ENCODE measurements around the gene SMIM24. TPM values are rescaled to one million over a fixed set of nuclear protein-coding genes. Genes with fewer than 3 reads are reported as not detected.
"Not testable (repeated sequence)": the region's sequence is repeated elsewhere in the genome, so short reads cannot be mapped to it uniquely, and the experiment has no call there.

Gene SMIM24
- total RNA-seq, 1 donor from 2014 or later = not detected

DNA sequence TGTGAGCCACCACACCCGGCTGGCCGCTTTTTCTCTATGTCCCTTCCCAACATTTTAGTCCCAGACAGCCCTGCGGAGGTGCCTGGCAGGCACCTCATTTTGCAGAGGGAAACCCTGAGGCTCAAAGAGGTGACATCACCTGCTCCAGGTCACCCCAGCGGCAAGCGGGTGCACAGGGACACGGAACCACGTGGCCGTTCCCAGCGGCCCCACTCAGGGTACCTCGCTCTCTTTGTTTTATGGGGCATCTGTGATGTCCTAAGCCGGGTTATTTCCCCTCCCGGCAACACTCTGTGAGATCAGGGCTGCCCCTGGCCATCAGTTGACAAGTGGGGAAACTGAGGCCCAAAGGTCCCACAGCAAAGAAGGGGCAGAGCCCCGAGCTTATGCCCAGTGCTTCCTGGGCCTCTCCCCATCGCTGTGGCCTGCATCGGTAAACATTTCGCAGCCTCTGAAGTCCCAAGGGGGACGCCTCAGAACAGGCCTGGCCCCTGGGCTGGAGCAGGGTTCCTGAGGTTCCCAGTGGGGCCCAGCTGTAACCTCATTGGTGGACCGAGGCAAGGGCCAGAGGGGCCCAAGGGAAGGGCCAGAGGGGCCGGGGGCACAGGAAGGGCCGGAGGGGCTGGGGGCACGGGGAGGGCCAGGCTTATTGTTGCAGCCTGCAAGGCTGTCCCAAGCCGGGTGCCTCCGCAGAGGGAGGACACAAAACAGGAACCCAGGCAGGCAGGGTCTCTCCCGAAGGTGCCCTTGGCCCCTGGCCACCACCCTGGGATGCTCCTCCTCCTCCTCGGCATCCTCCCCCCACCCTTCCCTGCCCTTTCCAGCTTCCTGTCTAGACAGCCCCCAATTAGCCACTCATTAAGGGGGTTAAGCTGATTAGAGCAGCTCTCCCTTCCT, 39.0 kb downstream of the SMIM24 start:
- DNase-seq (ENCODE audit: extremely low read depth, low read depth, low spot score) = no peak

DNA sequence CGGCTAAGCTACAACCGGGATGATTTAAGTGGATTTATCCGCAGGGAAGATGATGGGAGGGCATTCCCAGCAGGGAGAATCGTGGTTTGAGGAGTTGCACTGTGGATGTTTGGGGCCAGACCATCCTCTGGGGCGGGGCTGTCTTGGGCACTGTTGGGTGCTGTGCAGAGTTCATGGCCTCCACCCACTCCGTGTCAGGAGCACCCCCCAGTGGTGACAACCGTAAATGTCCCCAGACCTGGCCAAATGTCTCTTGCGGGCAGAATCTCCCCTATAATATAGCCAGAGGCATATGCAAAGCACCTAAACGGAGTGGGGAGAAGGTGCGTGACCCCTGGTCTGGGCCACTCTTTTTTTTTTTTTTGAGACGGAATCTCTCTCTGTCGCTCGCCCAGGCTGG, 40.2 kb downstream of the SMIM24 start:
- no peak for DNase-seq (ENCODE audit: extremely low read depth, low read depth, low spot score)

DNA sequence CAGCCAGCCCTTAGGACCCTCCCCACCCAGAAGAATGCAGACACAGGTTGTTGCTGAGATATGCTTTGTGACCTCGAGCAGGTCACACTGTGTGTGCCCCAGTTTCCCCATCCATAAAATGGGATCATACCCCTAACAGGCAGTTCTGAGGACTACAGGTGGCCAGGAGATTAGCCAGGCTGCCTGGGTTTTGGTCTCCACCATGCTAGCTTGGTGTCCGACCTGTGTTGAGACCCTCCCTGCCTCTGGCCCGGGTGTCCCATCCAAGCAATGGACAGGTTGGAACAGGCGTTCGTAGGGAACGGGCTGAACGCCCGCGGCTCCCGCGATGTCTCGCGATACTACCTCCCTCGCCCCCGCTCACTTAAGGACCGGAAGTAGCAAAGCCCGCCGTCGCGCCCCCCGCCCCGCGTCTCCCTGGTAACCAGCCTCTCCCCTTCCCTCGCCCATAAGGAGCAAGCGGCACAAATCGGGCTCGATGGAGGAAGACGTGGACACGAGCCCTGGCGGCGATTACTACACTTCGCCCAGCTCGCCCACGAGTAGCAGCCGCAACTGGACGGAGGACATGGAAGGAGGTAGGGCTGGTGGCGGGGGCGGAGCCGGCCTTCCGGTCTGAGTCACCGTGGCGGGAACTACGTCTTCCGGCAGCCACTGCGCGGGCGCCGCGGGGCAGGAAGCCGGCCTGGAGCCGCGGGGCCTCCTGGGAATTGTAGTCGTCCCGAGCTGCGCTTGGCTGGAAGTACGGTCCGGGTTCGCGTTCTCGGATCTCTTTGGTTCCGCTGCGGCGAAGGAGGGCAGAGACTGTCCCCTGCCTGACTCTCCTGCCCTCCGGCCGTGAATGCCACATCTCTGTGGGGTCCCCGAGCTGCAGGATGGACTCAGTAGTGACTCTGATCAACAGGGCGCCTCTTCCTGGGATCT, 45.4 kb downstream of the SMIM24 start:
- DNase-seq (ENCODE audit: extremely low read depth, low read depth, low spot score) = no peak

DNA sequence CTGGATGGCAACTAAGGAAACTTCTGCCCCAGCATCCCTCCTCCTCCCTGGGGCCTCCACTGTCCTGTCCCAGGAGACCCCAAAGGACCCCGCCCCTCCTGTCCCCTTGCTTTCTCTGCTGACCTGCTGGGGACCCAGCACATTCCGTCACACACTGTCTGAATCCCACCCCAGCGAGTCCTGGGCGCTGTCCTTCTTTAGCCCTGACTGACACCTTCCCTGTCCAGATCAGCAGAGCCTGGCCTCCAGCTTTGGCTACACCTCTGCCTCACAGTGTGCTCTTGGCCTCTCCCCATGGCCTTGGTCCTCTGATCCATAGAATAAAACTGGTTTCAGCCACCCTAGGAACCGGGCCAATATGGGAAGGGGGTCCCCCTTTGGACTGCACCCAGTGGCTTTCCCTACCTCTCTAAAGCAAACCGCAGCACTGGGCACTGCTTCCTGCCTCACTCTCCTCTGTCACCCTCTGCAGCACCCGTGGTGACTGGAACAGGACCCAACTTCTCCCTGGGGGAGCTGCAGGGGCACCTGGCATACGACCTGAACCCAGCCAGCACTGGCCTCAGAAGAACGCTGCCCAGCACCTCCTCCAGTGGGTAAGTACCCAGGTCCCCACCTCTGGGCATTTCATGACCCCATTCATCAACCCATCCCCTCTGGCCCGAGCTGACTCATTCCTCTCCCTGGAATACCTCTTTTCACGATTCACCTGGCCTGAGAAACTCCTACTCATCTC, 46.4 kb downstream of the SMIM24 start:
- no peak for DNase-seq (ENCODE audit: extremely low read depth, low read depth, low spot score)

DNA sequence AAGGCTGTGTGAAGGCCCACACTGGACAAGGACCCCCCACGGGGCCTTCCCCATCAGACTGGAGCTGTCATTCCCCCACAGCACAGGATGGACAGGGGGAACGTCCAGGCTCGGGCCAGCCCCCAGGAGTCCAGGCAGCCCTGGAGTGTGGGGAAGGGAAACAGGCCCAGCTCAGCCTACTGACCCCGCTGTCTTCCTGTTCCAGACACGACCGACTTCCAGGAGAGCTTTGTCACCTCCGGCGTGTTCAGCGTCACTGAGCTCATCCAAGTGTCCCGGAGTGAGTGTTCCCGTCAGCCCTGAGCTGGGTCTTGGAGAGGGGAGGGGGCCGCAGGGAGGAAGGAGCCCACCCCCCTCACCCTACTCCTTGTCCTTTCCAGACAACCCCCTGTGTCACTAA, 47.0 kb downstream of the SMIM24 start:
- DNase-seq (ENCODE audit: extremely low read depth, low read depth, low spot score) = no peak

DNA sequence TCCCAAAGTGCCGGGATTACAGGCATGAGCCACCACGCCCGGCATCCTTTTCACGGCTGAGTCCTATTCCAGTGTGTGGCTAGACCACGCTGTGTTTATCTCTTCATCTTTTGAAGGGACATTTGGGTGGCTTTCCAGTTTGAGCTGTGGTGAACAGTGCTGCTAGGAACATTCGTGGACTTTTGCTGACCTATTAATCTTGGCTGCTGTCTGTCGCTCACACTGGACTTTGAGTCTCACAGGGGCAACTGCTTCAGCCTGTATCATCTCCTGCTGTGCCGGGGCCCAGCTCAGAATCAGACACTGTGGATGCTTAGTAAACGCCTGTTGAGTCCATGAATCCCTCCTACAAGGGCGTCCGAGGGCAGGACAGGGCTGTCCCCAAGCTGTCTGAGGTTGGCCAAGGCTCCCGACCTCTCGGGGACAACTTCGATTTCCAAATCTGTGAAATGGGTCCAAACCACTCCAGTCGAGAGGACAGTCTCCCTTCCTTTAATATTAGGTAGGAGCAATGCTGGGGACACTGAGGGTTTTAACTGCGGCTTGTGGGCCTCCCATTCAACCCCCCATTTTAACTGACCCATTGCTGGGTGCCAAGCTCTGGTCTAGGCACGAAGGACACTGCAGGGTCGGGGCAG, 48.4 kb downstream of the SMIM24 start:
- no peak for DNase-seq (ENCODE audit: extremely low read depth, low read depth, low spot score)

DNA sequence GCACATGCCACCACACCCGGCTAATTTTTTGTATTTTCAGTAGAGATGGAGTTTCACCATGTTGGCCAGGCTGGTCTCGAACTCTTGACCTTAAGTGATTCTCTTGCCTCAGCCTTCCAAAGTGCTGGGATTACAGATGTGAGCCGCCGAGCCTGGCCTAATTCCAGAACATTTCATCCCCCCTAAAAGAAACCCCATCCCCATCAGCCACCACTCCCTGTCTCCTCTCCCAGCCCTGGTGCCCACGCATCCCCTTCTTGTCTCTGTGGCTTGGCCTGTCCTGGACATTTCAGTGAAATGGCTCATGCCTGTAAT, 50.0 kb downstream of the SMIM24 start:
- DNase-seq (ENCODE audit: extremely low read depth, low read depth, low spot score) = not testable (repeated sequence)

DNA sequence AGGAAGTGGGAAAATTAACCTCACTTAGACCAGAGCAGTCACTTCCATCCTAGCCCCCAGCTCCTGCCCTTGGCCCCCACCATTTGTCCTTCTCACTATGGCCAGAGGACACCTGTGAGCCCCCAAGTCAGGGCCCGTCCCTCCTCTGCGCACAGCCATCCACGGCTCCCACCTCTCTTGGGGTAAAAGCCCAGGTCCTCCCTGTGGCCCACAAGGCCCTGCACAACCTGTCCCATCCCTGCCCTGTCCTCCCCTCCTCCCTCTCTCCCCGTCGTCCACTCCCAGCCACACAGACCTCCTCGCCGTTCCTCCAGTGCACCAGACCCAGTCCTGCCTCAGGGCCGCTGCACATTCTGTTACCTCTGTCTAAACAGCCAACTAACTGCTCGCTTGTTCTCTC, 53.9 kb downstream of the SMIM24 start:
- DNase-seq (ENCODE audit: extremely low read depth, low read depth, low spot score) = no peak

Other genes with a start within 250 kb of the SMIM24 start
- gene NFIC, start 113.9 kb downstream of the SMIM24 start, total RNA-seq = 36.3 and 48.8 TPM in 2 replicates
- gene SMIM44, start 2.9 kb upstream of the SMIM24 start, total RNA-seq = not detected in 2 replicates
- gene DOHH, start 20.1 kb upstream of the SMIM24 start, total RNA-seq = 22.9 and 28.7 TPM in 2 replicates
- gene FZR1, start 25.8 kb upstream of the SMIM24 start, total RNA-seq = 32.8 and 43.9 TPM in 2 replicates
- not detected in 2 replicates for gene TEKTIP1, start 58.6 kb upstream of the SMIM24 start, total RNA-seq
- gene MFSD12, start 77.1 kb upstream of the SMIM24 start, total RNA-seq = 107 and 138 TPM in 2 replicates
- 121 and 129 TPM in 2 replicates for gene HMG20B, start 92.4 kb upstream of the SMIM24 start, total RNA-seq
- 3.2 and 6.1 TPM in 2 replicates for gene GIPC3, start 105.0 kb upstream of the SMIM24 start, total RNA-seq
- gene TBXA2R, start 126.3 kb upstream of the SMIM24 start, total RNA-seq = 1.9 and 2.7 TPM in 2 replicates
- 36.6 and 38.4 TPM in 2 replicates for gene CACTIN, start 146.3 kb upstream of the SMIM24 start, total RNA-seq
- 69.8 and 110 TPM in 2 replicates for gene PIP5K1C, start 219.9 kb upstream of the SMIM24 start, total RNA-seq
- not detected in 2 replicates for gene TJP3, start 227.9 kb upstream of the SMIM24 start, total RNA-seq

All from glomerular endothelial cell (primary cell).